MM.1S (cell line): ENCODE measurements around the gene CELF2.

ENCODE experiments used
- DNase-seq: peaks from one replicate; pipeline ENCODE4 v3.0.0-alpha.2; 2015
- H2AFZ ChIP-seq: fragments of 300-600 bp; sonication (generic); 2 replicates; pipeline ENCODE4 v1.6.0; 2016; ENCODE audit warnings: antibody characterized with exemption, low read length
- H3F3A ChIP-seq: fragments of 300-600 bp; sonication (generic); 2 replicates; pipeline ENCODE4 v1.6.1; 2016; ENCODE audit warnings: mild to moderate bottlenecking, antibody characterized with exemption, low read length, moderate library complexity, mixed read lengths; ENCODE audit not compliant: insufficient read depth
- H3K27ac ChIP-seq: fragments of 300-600 bp; sonication (generic); 2 replicates; pipeline ENCODE4 v1.5.1; 2016; ENCODE audit warnings: mild to moderate bottlenecking, low read length
- H3K27me3 ChIP-seq: fragments of 300-600 bp; sonication (generic); replicated peaks from 2 replicates; pipeline ENCODE4 v1.6.0; 2016; ENCODE audit warnings: low read length; ENCODE audit not compliant: insufficient read depth
- H3K36me3 ChIP-seq: fragments of 300-600 bp; sonication (generic); replicated peaks from 2 replicates; pipeline ENCODE4 v1.6.1; 2016; ENCODE audit warnings: mild to moderate bottlenecking, low read length, mixed read lengths; ENCODE audit not compliant: insufficient read depth
- H3K4me1 ChIP-seq: fragments of 300-600 bp; sonication (generic); 2 replicates; pipeline ENCODE4 v1.6.1; 2016; ENCODE audit warnings: low read length, mixed read lengths
- H3K4me2 ChIP-seq: fragments of 300-600 bp; sonication (generic); 2 replicates; pipeline ENCODE4 v1.6.0; 2016; ENCODE audit warnings: low read depth, low read length
- H3K4me3 ChIP-seq: fragments of 300-600 bp; sonication (generic); 2 replicates; pipeline ENCODE4 v1.5.1; 2016; ENCODE audit warnings: low read length, mixed read lengths
- H3K79me2 ChIP-seq: fragments of 300-600 bp; sonication (generic); 2 replicates; pipeline ENCODE4 v1.6.1; 2016; ENCODE audit warnings: mixed run types, low read length, mixed read lengths
- H3K9ac ChIP-seq: fragments of 300-600 bp; sonication (generic); 2 replicates; pipeline ENCODE4 v1.6.1; 2016; ENCODE audit warnings: low read length, mixed read lengths
- H3K9me2 ChIP-seq: fragments of 300-600 bp; sonication (generic); replicated peaks from 2 replicates; pipeline ENCODE4 v1.6.1; 2016; ENCODE audit warnings: mild to moderate bottlenecking, low read length, mixed read lengths; ENCODE audit not compliant: insufficient read depth
- H3K9me3 ChIP-seq: fragments of 300-600 bp; sonication (generic); replicated peaks from 2 replicates; pipeline ENCODE4 v1.6.1; 2016; ENCODE audit warnings: mild to moderate bottlenecking, low read length, mixed read lengths; ENCODE audit not compliant: insufficient read depth
- H4K20me1 ChIP-seq: fragments of 300-600 bp; sonication (generic); 2 replicates; pipeline ENCODE4 v1.6.1; 2016; ENCODE audit warnings: mild to moderate bottlenecking, low read length, moderate library complexity, mixed read lengths; ENCODE audit not compliant: insufficient read depth
- CTCF ChIP-seq: fragments of 300-600 bp; sonication (generic); IDR thresholded peaks from 2 replicates; pipeline ENCODE4 v1.5.1; 2016; ENCODE audit warnings: antibody characterized with exemption, low read length, mixed read lengths
- EZH2 ChIP-seq: fragments of 300-600 bp; sonication (generic); optimal IDR thresholded peaks from 2 replicates; pipeline ENCODE3; 2017; ENCODE audit warnings: low read depth, mild to moderate bottlenecking, antibody characterized with exemption, low read length, mixed read lengths
- EZH2phosphoT487 ChIP-seq: fragments of 300-600 bp; sonication (generic); IDR thresholded peaks from 2 replicates; pipeline ENCODE4 v1.6.1; 2018; ENCODE audit warnings: antibody characterized with exemption, low read length

CELF2 gene

GRCh38 chr10:11331726-11332125 lies 314.1 kb downstream of the CELF2 start:
- H3K4me3 ChIP-seq = no peak overlapping the region
- H3K27ac ChIP-seq = no peak overlapping the region
- peaks cover 17% of the 10 kb centered on the region for H3K36me3 ChIP-seq
- no peak overlapping the region for H2AFZ ChIP-seq
- H3K79me2 ChIP-seq = no peaks in the 10 kb centered on the region; the same call in 1 of the 2 replicates
- TF ChIP-seq EZH2phosphoT487 = no peak
- no peak for TF ChIP-seq EZH2
- no peaks in the 10 kb centered on the region for H3K4me1 ChIP-seq
- DNase-seq = no peak
- peaks cover 80% of the 10 kb centered on the region for H3F3A ChIP-seq
- peaks cover 6% of the 10 kb centered on the region; the same call in 1 of the 2 replicates for H4K20me1 ChIP-seq
- no peaks in the 10 kb centered on the region for H3K9me3 ChIP-seq
- no peaks in the 10 kb centered on the region for H3K27me3 ChIP-seq
- H3K9ac ChIP-seq = no peak overlapping the region
- no peaks in the 10 kb centered on the region for H3K9me2 ChIP-seq
- H3K4me2 ChIP-seq = no peak overlapping the region

GRCh38 chr10:11332846-11333245 lies 315.2 kb downstream of the CELF2 start:
- H3K9me2 ChIP-seq = no peaks in the 10 kb centered on the region
- no peak for TF ChIP-seq EZH2phosphoT487
- no peak for TF ChIP-seq EZH2
- no peak for TF ChIP-seq CTCF
- H3K9me3 ChIP-seq = no peaks in the 10 kb centered on the region
- H3K27me3 ChIP-seq = no peaks in the 10 kb centered on the region
- no peak overlapping the region for H3K27ac ChIP-seq
- H4K20me1 ChIP-seq = peaks cover 4% of the 10 kb centered on the region; the same call in 1 of the 2 replicates
- peaks cover 17% of the 10 kb centered on the region for H3K36me3 ChIP-seq
- H3K9ac ChIP-seq = no peak overlapping the region
- no peak overlapping the region for H3K4me2 ChIP-seq
- H3K4me3 ChIP-seq = no peak overlapping the region
- H3K4me1 ChIP-seq = no peaks in the 10 kb centered on the region
- no peak overlapping the region for H2AFZ ChIP-seq
- H3F3A ChIP-seq = peaks cover 89% of the 10 kb centered on the region
- DNase-seq = no peak
- no peaks in the 10 kb centered on the region; the same call in 1 of the 2 replicates for H3K79me2 ChIP-seq

GRCh38 chr10:11334436-11334835 lies 316.8 kb downstream of the CELF2 start:
- Histone ChIP-seq H2AFZ (no peak overlapping the region), H4K20me1 (no peaks in the 10 kb centered on the region; the same call in 1 of the 2 replicates), H3K4me2 (no peak overlapping the region), H3K36me3 (peaks cover 17% of the 10 kb centered on the region), H3K9me3 (no peaks in the 10 kb centered on the region), H3K27ac (no peak overlapping the region), H3K27me3 (no peaks in the 10 kb centered on the region), H3F3A (peaks cover 80% of the 10 kb centered on the region), H3K9me2 (no peaks in the 10 kb centered on the region), H3K9ac (no peak overlapping the region), H3K79me2 (no peaks in the 10 kb centered on the region), H3K4me1 (no peaks in the 10 kb centered on the region), H3K4me3 (no peak overlapping the region)
- no peak for DNase-seq
- TF ChIP-seq EZH2 = no peak

DNA sequence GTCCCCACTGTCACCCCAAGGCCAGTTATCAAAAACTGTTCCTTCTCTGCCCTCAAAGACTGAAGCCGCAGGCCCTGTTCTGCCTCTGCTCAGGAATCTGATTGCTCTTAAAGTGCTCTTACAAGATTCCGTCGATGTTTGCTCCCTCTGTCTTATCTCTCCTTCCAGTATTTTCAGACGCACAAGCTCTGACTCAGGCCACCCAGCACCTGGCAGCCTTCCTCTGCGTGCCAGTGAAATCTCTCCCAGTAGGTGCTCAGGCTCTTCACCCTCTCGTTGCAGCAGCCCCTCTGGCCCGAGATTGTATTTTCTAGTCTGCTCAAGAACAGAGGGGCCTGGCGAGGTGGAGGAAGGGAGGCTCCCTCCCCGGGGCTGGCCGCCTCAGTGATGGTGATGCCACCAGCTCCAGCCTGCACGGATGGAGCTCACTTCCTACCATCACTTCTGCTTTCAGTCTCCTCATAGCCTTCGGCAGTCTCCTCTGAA lies 317.5 kb downstream of the CELF2 start:
- TF ChIP-seq CTCF = no peak
- no peak for TF ChIP-seq EZH2
- no peak for TF ChIP-seq EZH2phosphoT487
- H3K4me3 ChIP-seq = no peak overlapping the region

More for the DNA sequence above, 317.5 kb downstream of the CELF2 start:
- no peak for DNase-seq
- peaks cover 73% of the 10 kb centered on the region for H3F3A ChIP-seq
- H2AFZ ChIP-seq = no peak overlapping the region
- H3K79me2 ChIP-seq = no peaks in the 10 kb centered on the region
- no peaks in the 10 kb centered on the region for H3K4me1 ChIP-seq
- H3K9me3 ChIP-seq = no peaks in the 10 kb centered on the region
- no peaks in the 10 kb centered on the region for H3K27me3 ChIP-seq
- H3K4me2 ChIP-seq = no peak overlapping the region
- no peaks in the 10 kb centered on the region for H3K9me2 ChIP-seq
- H4K20me1 ChIP-seq = no peaks in the 10 kb centered on the region; the same call in 1 of the 2 replicates
- H3K27ac ChIP-seq = no peak overlapping the region
- peaks cover 13% of the 10 kb centered on the region for H3K36me3 ChIP-seq
- H3K9ac ChIP-seq = no peak overlapping the region
